ENCODE results near the gene SYT8.

The SYT8 gene

GRCh38 chr11:1840780-1841480, 6.1 kb downstream of the SYT8 start:
- in situ Hi-C loops (cut with MboI; ENCODE audit: low sequenced_read_pairs, unreplicated experiment): no loop called here
- DNase-seq (ENCODE audit: low spot score): no peak
- TF ChIP-seq CTCF (IDR thresholded peaks at IDR 0.05; ENCODE audit: borderline replicate concordance, control extremely low read depth, extremely low read depth, insufficient read depth, missing control alignments): no peak

GRCh38 chr11:1841511-1842148, 6.8 kb downstream of the SYT8 start:
- DNase-seq (ENCODE audit: low spot score): no peak
- no peak for TF ChIP-seq CTCF (IDR thresholded peaks at IDR 0.05; ENCODE audit: borderline replicate concordance, control extremely low read depth, extremely low read depth, insufficient read depth, missing control alignments)
- in situ Hi-C loops (cut with MboI; ENCODE audit: low sequenced_read_pairs, unreplicated experiment): no loop called here

- in situ Hi-C loops (cut with MboI; ENCODE audit: low sequenced_read_pairs, unreplicated experiment): no loop called here
- DNase-seq (ENCODE audit: low spot score): no peak
- TF ChIP-seq CTCF (IDR thresholded peaks at IDR 0.05; ENCODE audit: borderline replicate concordance, control extremely low read depth, extremely low read depth, insufficient read depth, missing control alignments): no peak
These were observed 7.6 kb downstream of the SYT8 start for GRCh38 chr11:1842149-1843097.

- in situ Hi-C loops (cut with MboI; ENCODE audit: low sequenced_read_pairs, unreplicated experiment): no loop called here
- TF ChIP-seq CTCF (IDR thresholded peaks at IDR 0.05; ENCODE audit: borderline replicate concordance, control extremely low read depth, extremely low read depth, insufficient read depth, missing control alignments): no peak
- no peak for DNase-seq (ENCODE audit: low spot score)
These were observed 8.3 kb downstream of the SYT8 start for GRCh38 chr11:1843098-1843473.

- no peak for DNase-seq (ENCODE audit: low spot score)
- in situ Hi-C loops (cut with MboI; ENCODE audit: low sequenced_read_pairs, unreplicated experiment): no loop called here
- TF ChIP-seq CTCF (IDR thresholded peaks at IDR 0.05; ENCODE audit: borderline replicate concordance, control extremely low read depth, extremely low read depth, insufficient read depth, missing control alignments): no peak
These were observed 9.0 kb downstream of the SYT8 start for GRCh38 chr11:1843796-1844195.

Data from GM13976 (cell line).